A549 (cell line): ENCODE measurements around the gene APP.

ENCODE experiments used
- BHLHE40 ChIP-seq: IDR thresholded peaks from 2 replicates; pipeline ENCODE4 v1.6.1; 2012; ENCODE audit warnings: low read depth, low read length, inconsistent platforms
- CBX2 ChIP-seq: fragments of 200-600 bp; sonication (generic); IDR thresholded peaks from 2 replicates; pipeline ENCODE4 v1.6.1; 2016; ENCODE audit warnings: low read depth, mild to moderate bottlenecking, borderline replicate concordance
- CBX8 ChIP-seq: fragments of 200-600 bp; sonication (generic); IDR thresholded peaks from 2 replicates; pipeline ENCODE4 v1.6.1; 2016
- EP300 ChIP-seq, 2 experiments: fragments of >200 bp; sonication (Bioruptor Twin); formaldehyde crosslinking; IDR thresholded peaks; 2 replicates in 1 of 2; 3 replicates in 1 of 2; pipeline ENCODE4 v1.6.1; 2016 to 2017
- HDAC2 ChIP-seq: fragments of 200-600 bp; sonication (generic); IDR thresholded peaks from 2 replicates; pipeline ENCODE4 v1.6.1; 2016
- PHF8 ChIP-seq: fragments of 200-600 bp; sonication (generic); IDR thresholded peaks from 2 replicates; pipeline ENCODE4 v1.6.1; 2016; ENCODE audit warnings: low read depth, mild to moderate bottlenecking, antibody characterized with exemption, moderate library complexity, borderline replicate concordance
- POLR2AphosphoS2 ChIP-seq: conservative IDR thresholded peaks from 2 replicates; pipeline ENCODE4 v1.6.1; 2012; ENCODE audit warnings: low read length, improper control_type of control experiment, inconsistent platforms
- RCOR1 ChIP-seq: fragments of 150-350 bp; IDR thresholded peaks from 2 replicates; pipeline ENCODE4 v1.6.1; 2014; ENCODE audit warnings: antibody characterized with exemption, low read length, low read depth
- RFX5 ChIP-seq: fragments of 450-650 bp; IDR thresholded peaks from 2 replicates; pipeline ENCODE4 v1.7.1; 2014; ENCODE audit warnings: antibody characterized with exemption, mild to moderate bottlenecking, moderate library complexity
- SMC3 ChIP-seq: fragments of >200 bp; sonication (Bioruptor Twin); formaldehyde crosslinking; IDR thresholded peaks from 3 replicates; pipeline ENCODE4 v1.6.1; 2018; ENCODE audit warnings: inconsistent platforms
- TF ChIP-seq, protein P1 (sequence below): fragments of >200 bp; sonication (Bioruptor Twin); formaldehyde crosslinking; IDR thresholded peaks from 3 replicates; pipeline ENCODE4 v1.5.1; 2016
- TF ChIP-seq, protein P2 (sequence below): fragments of 200-600 bp; sonication (generic); IDR thresholded peaks from 2 replicates; pipeline ENCODE4 v1.6.1; 2016; ENCODE audit warnings: antibody characterized with exemption, mild to moderate bottlenecking, moderate library complexity
- TF ChIP-seq, protein P3 (sequence below): IDR thresholded peaks from 2 replicates; pipeline ENCODE4 v1.6.1; 2012

DNA sequence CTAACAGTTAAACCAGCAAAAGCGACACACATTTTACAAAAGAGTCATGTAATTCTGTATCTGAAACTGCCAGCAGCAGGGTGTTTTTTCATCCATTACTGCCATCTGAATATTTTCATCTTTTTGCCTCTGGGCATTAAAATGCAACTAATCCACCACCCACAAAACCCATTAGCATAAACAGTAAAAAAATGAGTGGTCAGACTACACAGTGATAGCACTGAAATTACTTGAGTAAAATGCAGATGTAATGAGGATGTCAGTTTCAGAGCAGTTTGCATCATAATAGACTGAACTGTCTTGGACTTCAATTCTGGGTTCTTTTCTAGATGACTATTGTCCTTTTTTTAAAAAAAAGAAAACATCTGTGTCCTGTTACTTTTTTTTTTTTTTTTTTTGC is 303.5 kb downstream of the APP start:
- TF ChIP-seq EP300 (IDR thresholded peaks at IDR 0.05) (no peak), HDAC2 (no peak), CBX8 (no peak), SMC3 (no peak), RCOR1 (no peak), BHLHE40 (no peak), PHF8 (no peak), CBX2 (no peak), POLR2AphosphoS2 (no peak), RFX5 (no peak)
- TF ChIP-seq, protein P1, sequence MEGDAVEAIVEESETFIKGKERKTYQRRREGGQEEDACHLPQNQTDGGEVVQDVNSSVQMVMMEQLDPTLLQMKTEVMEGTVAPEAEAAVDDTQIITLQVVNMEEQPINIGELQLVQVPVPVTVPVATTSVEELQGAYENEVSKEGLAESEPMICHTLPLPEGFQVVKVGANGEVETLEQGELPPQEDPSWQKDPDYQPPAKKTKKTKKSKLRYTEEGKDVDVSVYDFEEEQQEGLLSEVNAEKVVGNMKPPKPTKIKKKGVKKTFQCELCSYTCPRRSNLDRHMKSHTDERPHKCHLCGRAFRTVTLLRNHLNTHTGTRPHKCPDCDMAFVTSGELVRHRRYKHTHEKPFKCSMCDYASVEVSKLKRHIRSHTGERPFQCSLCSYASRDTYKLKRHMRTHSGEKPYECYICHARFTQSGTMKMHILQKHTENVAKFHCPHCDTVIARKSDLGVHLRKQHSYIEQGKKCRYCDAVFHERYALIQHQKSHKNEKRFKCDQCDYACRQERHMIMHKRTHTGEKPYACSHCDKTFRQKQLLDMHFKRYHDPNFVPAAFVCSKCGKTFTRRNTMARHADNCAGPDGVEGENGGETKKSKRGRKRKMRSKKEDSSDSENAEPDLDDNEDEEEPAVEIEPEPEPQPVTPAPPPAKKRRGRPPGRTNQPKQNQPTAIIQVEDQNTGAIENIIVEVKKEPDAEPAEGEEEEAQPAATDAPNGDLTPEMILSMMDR = no peak
- TF ChIP-seq, protein P2, sequence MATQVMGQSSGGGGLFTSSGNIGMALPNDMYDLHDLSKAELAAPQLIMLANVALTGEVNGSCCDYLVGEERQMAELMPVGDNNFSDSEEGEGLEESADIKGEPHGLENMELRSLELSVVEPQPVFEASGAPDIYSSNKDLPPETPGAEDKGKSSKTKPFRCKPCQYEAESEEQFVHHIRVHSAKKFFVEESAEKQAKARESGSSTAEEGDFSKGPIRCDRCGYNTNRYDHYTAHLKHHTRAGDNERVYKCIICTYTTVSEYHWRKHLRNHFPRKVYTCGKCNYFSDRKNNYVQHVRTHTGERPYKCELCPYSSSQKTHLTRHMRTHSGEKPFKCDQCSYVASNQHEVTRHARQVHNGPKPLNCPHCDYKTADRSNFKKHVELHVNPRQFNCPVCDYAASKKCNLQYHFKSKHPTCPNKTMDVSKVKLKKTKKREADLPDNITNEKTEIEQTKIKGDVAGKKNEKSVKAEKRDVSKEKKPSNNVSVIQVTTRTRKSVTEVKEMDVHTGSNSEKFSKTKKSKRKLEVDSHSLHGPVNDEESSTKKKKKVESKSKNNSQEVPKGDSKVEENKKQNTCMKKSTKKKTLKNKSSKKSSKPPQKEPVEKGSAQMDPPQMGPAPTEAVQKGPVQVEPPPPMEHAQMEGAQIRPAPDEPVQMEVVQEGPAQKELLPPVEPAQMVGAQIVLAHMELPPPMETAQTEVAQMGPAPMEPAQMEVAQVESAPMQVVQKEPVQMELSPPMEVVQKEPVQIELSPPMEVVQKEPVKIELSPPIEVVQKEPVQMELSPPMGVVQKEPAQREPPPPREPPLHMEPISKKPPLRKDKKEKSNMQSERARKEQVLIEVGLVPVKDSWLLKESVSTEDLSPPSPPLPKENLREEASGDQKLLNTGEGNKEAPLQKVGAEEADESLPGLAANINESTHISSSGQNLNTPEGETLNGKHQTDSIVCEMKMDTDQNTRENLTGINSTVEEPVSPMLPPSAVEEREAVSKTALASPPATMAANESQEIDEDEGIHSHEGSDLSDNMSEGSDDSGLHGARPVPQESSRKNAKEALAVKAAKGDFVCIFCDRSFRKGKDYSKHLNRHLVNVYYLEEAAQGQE = no peak
- TF ChIP-seq, protein P3, sequence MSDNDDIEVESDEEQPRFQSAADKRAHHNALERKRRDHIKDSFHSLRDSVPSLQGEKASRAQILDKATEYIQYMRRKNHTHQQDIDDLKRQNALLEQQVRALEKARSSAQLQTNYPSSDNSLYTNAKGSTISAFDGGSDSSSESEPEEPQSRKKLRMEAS = no peak
